ENCODE data around the gene PACS1.

DNA sequence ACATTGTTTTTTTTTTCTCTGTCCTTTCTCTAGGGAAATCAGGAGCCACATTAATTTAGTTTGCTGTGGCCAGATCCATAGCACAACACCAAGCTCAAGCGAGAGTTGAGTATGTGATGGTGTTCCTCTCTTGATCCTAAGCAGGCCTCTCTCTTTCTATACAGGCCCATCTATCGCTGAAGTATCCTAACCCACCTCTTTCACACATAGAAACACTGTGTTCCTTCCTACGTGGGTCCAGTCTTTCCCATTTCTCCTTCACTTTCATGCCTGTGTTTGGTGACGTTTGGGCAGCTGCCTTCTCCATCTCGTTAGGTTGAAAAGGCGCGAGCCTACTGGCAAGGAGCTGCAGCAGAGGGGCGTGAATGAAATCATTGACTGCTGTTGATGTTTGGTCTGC lies 2.4 kb downstream of the PACS1 start:
- TF ChIP-seq POLR2A (IDR thresholded peaks at IDR 0.05), result no peak
- TF ChIP-seq, protein P1, sequence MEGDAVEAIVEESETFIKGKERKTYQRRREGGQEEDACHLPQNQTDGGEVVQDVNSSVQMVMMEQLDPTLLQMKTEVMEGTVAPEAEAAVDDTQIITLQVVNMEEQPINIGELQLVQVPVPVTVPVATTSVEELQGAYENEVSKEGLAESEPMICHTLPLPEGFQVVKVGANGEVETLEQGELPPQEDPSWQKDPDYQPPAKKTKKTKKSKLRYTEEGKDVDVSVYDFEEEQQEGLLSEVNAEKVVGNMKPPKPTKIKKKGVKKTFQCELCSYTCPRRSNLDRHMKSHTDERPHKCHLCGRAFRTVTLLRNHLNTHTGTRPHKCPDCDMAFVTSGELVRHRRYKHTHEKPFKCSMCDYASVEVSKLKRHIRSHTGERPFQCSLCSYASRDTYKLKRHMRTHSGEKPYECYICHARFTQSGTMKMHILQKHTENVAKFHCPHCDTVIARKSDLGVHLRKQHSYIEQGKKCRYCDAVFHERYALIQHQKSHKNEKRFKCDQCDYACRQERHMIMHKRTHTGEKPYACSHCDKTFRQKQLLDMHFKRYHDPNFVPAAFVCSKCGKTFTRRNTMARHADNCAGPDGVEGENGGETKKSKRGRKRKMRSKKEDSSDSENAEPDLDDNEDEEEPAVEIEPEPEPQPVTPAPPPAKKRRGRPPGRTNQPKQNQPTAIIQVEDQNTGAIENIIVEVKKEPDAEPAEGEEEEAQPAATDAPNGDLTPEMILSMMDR (IDR thresholded peaks at IDR 0.05), result no peak
- TF ChIP-seq EP300 (IDR thresholded peaks at IDR 0.05), result no peak
